Loucy (cell line): ENCODE results near the gene MIB1.

Experiments used
- EZH2phosphoT487 ChIP-seq: fragments of 200-600 bp; IDR thresholded peaks from 2 replicates; pipeline ENCODE4 v1.6.1; 2018; ENCODE audit warnings: antibody characterized with exemption, mild to moderate bottlenecking, moderate library complexity, borderline replicate concordance
- TF ChIP-seq, protein P1 (sequence below): fragments of 200-600 bp; sonication (generic); conservative IDR thresholded peaks from 2 replicates; pipeline ENCODE4 v1.5.1; 2014; ENCODE audit warnings: mild to moderate bottlenecking, antibody characterized with exemption, low read length

DNA sequence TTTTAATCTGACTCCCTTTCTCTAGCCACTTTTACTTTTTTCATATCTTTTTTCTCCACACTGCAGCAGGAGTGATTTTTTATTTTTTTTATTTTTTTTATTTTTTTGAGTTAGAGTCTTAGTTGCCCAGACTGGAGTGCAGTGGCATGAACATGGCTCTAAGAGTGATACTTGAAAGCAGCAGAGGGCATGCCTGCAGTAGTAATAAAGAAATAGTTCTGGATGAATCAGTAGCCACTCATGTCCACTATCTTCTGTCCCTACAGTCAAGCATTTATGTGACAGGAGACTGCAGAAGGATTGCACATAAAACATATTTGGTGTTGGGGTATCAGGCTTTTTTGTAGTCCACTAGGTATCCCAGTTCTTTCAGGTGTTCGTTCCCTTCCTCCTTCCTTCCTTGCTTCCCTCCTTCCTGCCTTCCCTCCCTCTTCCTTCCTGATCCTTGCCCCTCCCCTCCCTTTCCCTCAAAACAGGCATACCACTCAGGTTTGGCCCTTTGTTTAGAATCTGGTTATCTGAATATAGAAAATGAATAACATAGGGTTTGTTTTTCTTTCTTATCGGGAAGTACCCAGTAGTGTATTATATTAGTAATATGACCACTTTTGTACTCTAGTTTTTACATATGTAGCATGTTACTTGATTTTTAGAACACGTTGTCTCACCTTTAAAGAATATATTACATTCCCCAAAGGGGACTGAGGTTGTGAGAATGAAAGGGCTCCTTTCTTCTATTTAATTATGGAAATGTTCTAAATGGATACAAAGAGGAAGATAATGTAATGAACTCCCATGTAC is 23.5 kb downstream of the MIB1 start:
- TF ChIP-seq, protein P1, sequence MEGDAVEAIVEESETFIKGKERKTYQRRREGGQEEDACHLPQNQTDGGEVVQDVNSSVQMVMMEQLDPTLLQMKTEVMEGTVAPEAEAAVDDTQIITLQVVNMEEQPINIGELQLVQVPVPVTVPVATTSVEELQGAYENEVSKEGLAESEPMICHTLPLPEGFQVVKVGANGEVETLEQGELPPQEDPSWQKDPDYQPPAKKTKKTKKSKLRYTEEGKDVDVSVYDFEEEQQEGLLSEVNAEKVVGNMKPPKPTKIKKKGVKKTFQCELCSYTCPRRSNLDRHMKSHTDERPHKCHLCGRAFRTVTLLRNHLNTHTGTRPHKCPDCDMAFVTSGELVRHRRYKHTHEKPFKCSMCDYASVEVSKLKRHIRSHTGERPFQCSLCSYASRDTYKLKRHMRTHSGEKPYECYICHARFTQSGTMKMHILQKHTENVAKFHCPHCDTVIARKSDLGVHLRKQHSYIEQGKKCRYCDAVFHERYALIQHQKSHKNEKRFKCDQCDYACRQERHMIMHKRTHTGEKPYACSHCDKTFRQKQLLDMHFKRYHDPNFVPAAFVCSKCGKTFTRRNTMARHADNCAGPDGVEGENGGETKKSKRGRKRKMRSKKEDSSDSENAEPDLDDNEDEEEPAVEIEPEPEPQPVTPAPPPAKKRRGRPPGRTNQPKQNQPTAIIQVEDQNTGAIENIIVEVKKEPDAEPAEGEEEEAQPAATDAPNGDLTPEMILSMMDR, result no peak
- TF ChIP-seq EZH2phosphoT487, result no peak
